Measurements from ENCODE around the gene IL17RD.

IL17RD gene

DNA sequence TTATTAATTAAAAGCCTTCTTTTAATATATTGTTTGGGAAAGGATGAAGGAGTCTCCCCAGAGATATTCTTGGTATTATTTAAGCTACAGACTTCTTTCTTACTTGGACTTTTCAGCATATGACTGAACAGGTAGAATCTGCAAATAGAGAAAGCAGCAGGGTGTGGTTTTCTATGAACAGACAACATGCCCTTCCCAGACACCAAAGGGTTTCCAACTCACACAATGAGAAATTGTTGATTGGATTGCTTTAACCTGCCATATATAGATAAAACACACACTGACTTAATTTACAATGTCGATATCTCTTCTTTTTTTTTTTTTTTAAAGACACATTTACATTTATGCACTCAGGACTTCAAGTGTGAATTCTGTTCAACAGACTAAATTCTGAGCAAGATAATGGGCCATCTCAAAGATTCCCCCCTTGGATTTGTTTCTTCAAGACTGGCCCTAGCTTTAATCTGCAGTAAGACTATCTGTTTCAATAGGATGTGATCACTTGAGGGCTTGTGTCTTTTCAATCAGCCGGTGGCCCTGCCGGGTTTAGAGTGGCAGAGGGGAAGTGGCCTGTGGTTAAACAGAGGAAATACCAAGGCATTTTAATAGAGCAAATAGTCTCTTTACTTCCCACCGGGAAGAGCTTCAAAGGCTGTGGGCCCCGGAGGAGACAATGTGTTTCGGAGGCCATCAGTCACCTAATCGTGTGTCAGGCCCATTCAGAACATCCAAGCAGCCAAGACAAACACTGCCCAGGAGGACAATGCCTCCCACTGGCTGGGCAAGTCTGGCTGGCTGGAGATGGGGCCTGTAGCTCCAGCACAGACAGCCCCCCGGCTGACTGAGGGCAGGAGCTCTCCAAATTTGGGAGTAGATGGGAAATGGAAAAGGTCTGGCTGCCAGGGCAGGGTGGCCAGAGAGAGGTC, 6.1 kb downstream of the IL17RD start:
- DNase-seq (ENCODE audit: low read depth), result no peak

GRCh38 chr3:57158325-57158724, 6.8 kb downstream of the IL17RD start:
- no peak for DNase-seq (ENCODE audit: low read depth)

DNA sequence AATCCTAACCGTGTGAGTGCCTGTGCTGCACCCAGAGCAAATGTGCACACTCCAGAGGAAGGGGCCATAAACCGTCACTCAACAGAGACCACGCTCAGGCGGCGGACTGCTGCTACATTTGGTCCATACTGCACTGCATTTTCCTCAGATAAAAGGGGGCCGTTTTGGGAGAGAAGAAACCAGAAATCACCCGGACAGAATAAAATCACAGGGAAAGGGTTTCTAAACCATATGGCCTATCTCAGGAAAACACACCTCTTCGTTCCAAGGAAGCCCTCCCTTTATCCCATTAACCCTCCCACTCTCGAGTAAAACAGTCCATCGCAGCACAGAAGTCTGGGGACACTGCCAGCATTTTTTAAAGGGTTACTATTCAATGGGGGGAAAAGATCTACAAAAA, 7.6 kb downstream of the IL17RD start:
- no peak for DNase-seq (ENCODE audit: low read depth)

DNA sequence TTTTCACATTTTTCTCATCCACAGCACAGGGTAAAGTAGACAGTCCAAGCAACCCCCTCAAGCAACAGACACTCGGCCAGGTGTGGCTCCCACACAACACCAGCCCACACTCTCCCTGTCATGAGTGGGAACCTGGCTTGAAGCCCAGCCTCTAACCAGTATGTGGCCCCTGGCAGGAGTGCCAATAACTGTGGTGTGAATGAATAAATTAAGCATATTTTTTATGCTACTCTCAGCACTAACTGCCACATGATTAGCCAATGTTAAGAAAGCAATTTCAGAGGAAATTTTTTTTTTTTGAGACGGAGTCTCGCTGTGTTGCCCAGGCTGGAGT, 9.9 kb downstream of the IL17RD start:
- no peak for DNase-seq (ENCODE audit: low read depth)

DNA sequence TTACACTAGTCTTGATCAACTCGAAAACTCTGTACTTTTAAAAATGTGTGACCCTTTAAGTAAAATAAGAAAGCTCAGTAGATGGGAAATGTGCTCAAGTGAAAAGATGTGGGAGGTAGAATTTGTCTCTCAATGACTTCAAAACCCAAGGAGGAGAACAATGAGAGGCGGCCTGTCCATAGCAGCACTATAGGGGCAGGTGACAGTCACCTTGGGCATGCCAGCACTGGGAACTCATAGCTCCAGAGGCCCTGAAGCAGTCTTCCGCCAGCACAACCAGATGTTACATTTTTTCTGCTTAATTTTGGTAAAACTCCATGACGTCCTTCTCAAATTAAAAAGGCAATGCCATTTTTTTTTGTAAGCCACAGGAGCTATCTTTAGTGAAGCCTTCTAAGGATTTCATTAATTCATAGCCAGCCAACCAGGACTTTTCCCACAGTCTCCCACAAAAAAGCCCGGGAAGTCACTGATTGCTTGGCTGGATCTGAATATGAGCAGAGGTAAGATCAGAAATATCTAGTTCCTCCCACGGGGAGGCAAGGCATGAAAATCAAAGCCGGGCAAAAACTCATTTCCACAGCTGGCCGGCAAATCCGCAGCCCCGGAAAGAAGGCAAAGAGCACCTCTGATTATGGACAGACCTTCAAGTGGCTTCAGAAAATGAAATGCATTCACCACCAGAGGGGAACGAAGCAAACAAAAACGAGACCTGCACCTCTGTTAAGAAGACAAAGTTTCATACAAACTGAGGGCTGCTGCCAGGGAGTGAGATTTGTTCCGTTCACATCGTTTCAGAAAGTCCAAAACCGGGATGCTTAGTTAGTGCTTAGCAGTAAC, 10.5 kb downstream of the IL17RD start:
- no peak for DNase-seq (ENCODE audit: low read depth)

DNA sequence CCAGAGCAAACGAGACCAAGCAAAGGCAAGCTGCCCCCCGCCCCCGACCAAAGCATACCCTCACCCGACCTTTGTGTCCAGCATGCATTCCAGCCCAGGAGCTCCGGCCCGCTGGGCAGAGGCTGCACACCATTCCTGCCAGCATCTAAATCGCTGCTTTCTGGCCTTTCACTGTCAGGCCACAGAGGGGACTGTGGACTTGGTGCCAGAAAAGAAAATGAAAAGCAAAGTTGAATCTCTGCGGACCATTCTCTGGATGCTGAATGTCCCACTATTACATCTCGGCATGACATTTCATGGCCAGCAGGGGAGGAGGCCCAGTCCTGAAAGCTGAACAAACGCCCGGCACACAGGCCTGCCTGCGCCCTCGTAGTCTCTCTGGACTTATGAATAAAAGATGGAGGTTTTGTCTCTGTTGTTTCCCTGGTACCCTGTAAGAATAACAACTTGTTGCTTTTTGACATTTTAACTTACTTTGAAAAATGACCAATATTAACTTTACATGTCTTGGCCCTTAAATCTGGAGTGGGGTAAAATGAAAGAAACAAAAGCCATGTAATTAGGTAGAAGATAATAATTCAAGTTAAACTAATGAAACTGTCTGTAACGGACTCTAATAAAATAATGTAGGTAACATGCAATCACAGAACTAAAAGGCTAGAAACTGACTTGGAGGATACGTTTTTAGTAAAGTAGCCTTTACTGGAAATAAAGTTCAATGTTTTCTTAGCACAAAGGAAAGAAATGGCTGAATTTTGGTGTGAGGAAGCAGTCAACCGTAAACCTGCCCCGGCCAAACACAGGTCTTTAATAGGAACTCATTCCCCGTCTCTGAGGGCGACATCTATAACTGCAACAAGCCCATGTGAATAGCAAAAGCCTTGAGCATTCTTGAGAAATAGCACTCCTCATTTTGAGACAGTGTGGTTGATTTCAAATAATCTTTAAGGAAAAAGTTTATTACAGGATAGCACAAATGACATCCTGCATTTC, 12.7 kb downstream of the IL17RD start:
- DNase-seq (ENCODE audit: low read depth), result no peak

- DNase-seq (ENCODE audit: low read depth), result no peak
Measured at GRCh38 chr3:57151749-57152148, 13.4 kb downstream of the IL17RD start.

GRCh38 chr3:57151021-57151449, 14.1 kb downstream of the IL17RD start:
- no peak for DNase-seq (ENCODE audit: low read depth)

GRCh38 chr3:57150113-57150581, 15.0 kb downstream of the IL17RD start:
- DNase-seq (ENCODE audit: low read depth), result no peak

- no peak for DNase-seq (ENCODE audit: low read depth)
Measured at GRCh38 chr3:57147071-57147470, 18.1 kb downstream of the IL17RD start.

GRCh38 chr3:57145852-57146251, 19.3 kb downstream of the IL17RD start:
- DNase-seq (ENCODE audit: low read depth), result no peak

- no peak for DNase-seq (ENCODE audit: low read depth)
Measured at GRCh38 chr3:57144952-57145351, 20.2 kb downstream of the IL17RD start.

GRCh38 chr3:57143886-57144459, 21.2 kb downstream of the IL17RD start:
- DNase-seq (ENCODE audit: low read depth), result no peak

- no peak for DNase-seq (ENCODE audit: low read depth)
Measured at GRCh38 chr3:57142411-57142723, 22.8 kb downstream of the IL17RD start.

DNA sequence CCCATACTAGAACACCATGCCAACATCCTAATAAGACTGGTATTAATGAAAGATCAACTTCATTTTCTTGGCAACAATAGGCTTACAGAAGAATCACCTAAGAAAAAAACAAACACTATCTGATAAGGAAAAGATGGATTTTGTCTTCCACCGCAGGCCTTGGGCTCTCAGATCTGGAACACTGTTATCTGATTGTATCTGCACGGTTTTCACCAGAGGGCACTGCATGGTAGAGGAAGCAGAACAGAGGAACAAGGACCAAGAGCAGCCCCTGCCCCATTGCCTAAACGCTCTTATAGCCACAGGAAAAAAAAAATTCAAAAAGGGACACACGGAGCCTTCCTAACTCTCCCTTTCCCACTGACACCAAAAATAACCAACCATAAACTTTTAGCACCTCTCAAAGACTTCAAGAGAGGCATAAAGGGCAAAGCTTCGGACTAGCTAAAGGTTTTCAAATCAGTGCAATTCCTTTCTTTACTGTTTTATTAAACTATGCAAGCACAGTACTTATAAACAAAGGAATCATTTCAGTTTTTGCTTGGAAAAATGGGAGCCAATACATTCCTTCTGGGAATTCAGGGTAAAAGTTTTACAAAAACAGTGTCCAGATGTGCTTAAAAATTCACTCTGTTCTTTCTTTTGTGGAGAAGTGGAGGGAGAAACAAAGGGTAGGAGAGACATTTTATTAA, 23.3 kb downstream of the IL17RD start:
- peak; percentile 19 for DNase-seq (ENCODE audit: low read depth)

DNA sequence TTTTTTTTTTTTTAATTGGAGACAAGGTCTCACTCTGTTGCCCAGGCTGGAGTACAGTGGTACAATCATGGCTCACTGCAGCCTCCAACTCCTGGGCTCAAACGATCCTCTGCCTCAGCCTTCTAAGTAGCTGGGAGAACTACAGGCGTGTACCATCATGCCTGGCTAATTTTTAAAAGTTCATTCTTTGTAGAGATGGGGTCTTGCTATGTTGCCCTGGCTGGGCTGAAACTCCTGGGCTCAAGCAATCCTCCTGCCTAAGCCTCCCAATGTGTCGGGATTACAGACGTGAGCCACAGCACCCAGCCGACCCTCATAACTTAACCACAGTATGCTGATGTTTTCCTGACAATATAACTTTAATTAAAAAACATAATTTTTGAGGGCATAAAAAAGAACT, 24.3 kb downstream of the IL17RD start:
- DNase-seq (ENCODE audit: low read depth), result no peak

- DNase-seq (ENCODE audit: low read depth), result no peak
Measured at GRCh38 chr3:57135964-57136719, 29.0 kb downstream of the IL17RD start.

- DNase-seq (ENCODE audit: low read depth), result no peak
Measured at GRCh38 chr3:57133157-57133556, 32.0 kb downstream of the IL17RD start.

DNA sequence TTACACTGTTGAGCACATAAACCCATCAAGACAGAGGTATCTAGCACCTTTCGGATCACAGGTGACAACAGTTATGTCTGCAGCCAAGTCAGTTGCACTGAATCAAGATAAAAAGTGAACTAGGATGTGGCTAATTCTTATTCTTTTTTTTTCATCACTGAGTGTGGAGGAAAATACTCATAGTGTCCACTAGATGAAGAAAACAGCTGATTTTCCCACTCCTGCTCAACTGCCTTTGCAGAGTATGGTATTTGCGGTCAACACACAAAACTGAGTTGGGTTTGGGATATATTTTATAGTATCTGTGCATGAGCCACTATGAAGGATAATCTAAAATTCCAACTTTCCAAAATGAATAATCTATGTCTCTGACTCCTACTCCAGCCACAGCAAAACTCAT, 32.5 kb downstream of the IL17RD start:
- DNase-seq (ENCODE audit: low read depth), result no peak

- DNase-seq (ENCODE audit: low read depth), result no peak
Measured at GRCh38 chr3:57131210-57131588, 34.0 kb downstream of the IL17RD start.
